LNCaP clone FGC (cell line): ENCODE data around the gene MC4R.

Experiments used
- DNase-seq: peaks from one replicate; pipeline ENCODE4 v3.0.0-alpha.2; 2011; ENCODE audit warnings: low read depth
- H3K4me3 ChIP-seq: 2 replicates; pipeline ENCODE4 v1.5.1; 2011; ENCODE audit warnings: mild to moderate bottlenecking, low read depth, low read length, control low read depth
- TF ChIP-seq, protein P1 (sequence below): IDR thresholded peaks from 2 replicates; pipeline ENCODE4 v1.5.1; 2012; ENCODE audit warnings: mild to moderate bottlenecking; ENCODE audit not compliant: control insufficient read depth, insufficient read depth; ENCODE audit errors: extremely low read depth

MC4R gene

DNA sequence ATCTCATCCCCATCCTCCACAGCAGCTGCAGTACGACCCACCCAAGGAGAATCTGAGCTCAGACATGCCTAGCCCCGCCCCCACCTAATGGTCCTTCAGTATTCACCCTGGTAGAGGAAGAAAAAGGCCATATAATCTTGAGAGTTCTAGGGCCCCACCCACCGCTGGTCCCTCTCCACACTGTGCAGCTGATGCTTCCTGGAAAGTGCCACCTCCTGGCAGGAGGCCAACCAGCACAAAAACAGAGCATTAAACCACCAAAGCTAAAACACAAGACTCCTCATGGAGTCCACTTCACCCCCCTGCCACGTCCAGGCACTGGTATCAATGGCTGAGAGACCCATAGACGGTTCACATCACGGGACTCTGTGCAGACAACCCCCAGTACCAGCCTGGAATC is 40.7 kb downstream of the MC4R start:
- TF ChIP-seq, protein P1, sequence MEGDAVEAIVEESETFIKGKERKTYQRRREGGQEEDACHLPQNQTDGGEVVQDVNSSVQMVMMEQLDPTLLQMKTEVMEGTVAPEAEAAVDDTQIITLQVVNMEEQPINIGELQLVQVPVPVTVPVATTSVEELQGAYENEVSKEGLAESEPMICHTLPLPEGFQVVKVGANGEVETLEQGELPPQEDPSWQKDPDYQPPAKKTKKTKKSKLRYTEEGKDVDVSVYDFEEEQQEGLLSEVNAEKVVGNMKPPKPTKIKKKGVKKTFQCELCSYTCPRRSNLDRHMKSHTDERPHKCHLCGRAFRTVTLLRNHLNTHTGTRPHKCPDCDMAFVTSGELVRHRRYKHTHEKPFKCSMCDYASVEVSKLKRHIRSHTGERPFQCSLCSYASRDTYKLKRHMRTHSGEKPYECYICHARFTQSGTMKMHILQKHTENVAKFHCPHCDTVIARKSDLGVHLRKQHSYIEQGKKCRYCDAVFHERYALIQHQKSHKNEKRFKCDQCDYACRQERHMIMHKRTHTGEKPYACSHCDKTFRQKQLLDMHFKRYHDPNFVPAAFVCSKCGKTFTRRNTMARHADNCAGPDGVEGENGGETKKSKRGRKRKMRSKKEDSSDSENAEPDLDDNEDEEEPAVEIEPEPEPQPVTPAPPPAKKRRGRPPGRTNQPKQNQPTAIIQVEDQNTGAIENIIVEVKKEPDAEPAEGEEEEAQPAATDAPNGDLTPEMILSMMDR = no peak
- no peak overlapping the region for H3K4me3 ChIP-seq
- DNase-seq = no peak

DNA sequence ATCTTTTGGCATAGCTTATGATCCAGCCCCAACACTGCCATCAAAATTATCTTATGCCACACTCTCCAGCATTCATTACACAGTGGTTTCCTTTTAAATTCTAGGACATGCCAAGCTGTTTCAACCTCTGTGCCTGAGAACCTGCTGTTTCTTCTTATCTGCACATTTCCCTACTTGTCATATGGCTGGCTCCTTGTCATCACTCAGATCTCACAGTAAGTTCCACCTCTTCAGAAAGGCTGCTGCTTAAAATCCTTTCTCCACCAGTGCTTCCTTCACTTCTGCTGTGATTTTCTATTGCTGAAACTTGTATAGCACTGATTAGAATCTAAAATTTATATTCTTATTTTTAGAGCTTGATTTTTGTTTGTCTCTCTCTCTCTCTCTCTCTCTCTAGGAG is 43.4 kb downstream of the MC4R start:
- H3K4me3 ChIP-seq = no peak overlapping the region
- TF ChIP-seq, protein P1 = no peak
- no peak for DNase-seq

DNA sequence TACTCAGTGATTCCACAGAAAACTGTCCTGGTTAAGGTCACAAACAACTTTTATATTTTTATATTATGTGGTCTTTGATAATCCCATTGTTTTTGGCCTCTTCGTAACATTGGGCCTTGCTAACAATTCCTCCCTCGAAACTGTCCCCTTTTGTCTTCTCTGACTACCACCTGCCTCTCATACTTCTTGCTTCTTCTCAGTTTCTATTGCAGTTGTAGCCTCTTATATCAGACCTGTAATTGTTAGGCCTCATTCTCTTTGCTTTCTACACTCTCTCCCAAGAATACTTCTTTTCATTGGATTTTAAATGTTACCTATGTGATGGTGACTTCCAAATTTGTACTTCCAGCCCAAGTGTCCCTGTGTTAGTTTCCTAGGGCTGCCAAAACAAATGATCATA is 44.7 kb downstream of the MC4R start:
- no peak for DNase-seq
- TF ChIP-seq, protein P1 = no peak
- H3K4me3 ChIP-seq = no peak overlapping the region

DNA sequence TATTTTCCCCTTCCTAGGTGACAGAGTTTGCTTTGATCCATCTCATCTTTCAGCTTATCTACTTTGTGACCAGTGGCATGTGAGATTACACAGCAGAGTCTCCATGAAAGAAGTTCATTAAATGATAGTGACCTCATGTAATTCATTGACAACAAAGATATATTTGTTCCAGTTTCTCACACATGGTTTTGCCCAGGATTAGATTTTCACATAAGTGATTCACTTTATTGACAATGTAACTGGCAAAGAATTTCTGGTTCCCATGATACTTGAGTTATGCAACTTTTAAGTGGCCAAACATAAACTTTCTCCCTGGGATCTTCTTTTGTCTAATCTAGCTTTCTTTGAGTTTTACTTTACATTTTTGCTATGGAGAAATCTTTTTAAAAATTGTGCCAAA is 50.0 kb downstream of the MC4R start:
- H3K4me3 ChIP-seq = no peak overlapping the region
- no peak for DNase-seq
- TF ChIP-seq, protein P1 = no peak
